ENCODE data around the gene GUCY1A1.

Gene GUCY1A1

DNA sequence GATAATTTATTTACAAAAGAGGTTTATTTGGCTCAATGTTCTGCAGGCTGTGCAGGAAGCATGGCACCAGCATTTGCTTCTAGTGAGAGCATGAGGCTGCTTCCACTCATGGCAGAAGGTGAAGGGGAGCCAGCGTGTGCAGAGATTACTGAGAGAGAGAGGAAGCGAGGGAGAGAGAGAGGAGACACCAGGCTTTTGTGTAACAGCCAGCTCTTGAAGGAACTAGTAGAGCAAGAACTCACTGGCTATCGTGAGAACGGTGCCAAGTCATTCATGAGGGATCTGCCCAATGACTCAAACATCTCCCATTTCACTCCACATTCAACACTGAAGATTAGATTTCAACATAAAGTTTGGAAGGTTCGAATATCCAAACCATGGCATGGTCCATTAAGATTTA lies 12.7 kb downstream of the GUCY1A1 start:
- H3K79me2 ChIP-seq (ENCODE audit: insufficient read depth, low read length): no peaks in the 10 kb centered on the region

DNA sequence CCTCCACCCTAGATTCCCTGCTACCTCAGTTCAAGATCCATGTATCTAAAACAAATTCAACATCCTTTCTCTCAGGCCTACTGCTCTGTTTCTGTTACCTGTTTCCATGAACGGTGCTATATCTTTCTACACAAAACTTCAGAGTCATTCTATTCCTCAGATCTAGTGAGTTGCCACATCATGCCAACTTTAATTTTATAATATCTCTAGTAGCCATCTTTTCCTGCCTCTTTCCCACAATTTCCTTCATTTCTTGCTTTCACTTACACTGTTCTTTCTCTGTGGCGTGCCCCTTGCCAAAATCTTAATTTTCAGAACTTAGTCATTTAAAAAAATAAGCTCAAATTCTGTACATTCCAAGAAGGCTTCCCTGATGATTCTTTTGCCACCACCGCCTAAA lies 15.2 kb downstream of the GUCY1A1 start:
- H3K9me2 ChIP-seq (ENCODE audit: low read depth, low read length): no peaks in the 10 kb centered on the region
- no peaks in the 10 kb centered on the region for H3K79me2 ChIP-seq (ENCODE audit: insufficient read depth, low read length)
- H3K9me3 ChIP-seq (ENCODE audit: low read length): no peaks in the 10 kb centered on the region
- no peaks in the 10 kb centered on the region for H3F3A ChIP-seq (ENCODE audit: insufficient read depth, low read length)
- no peaks in the 10 kb centered on the region for H3K36me3 ChIP-seq (ENCODE audit: insufficient read depth, low read length)
- H3K4me2 ChIP-seq (ENCODE audit: low read length): no peak overlapping the region
- no peaks in the 10 kb centered on the region for H4K20me1 ChIP-seq (ENCODE audit: insufficient read depth, low read length)
- H3K4me1 ChIP-seq (ENCODE audit: insufficient read depth, low read length, severe bottlenecking): no peaks in the 10 kb centered on the region
- H3K9ac ChIP-seq (ENCODE audit: low read length): no peak overlapping the region
- no peak overlapping the region for H3K27ac ChIP-seq (ENCODE audit: low read depth, low read length, poor library complexity, severe bottlenecking)
- H3K27me3 ChIP-seq (ENCODE audit: insufficient read depth, low read length): no peaks in the 10 kb centered on the region
- H3K4me3 ChIP-seq (ENCODE audit: low read depth, low read length, poor library complexity, severe bottlenecking): no peak overlapping the region
- H2AFZ ChIP-seq (ENCODE audit: low read length): no peak overlapping the region
- no peak for TF ChIP-seq EZH2 (IDR thresholded peaks at IDR 0.05; ENCODE audit: borderline replicate concordance, low read length)
- TF ChIP-seq, protein P1, sequence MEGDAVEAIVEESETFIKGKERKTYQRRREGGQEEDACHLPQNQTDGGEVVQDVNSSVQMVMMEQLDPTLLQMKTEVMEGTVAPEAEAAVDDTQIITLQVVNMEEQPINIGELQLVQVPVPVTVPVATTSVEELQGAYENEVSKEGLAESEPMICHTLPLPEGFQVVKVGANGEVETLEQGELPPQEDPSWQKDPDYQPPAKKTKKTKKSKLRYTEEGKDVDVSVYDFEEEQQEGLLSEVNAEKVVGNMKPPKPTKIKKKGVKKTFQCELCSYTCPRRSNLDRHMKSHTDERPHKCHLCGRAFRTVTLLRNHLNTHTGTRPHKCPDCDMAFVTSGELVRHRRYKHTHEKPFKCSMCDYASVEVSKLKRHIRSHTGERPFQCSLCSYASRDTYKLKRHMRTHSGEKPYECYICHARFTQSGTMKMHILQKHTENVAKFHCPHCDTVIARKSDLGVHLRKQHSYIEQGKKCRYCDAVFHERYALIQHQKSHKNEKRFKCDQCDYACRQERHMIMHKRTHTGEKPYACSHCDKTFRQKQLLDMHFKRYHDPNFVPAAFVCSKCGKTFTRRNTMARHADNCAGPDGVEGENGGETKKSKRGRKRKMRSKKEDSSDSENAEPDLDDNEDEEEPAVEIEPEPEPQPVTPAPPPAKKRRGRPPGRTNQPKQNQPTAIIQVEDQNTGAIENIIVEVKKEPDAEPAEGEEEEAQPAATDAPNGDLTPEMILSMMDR (IDR thresholded peaks at IDR 0.05; ENCODE audit: low read length): no peak

More for the DNA sequence above, 12.7 kb downstream of the GUCY1A1 start:
- TF ChIP-seq, protein P1 (IDR thresholded peaks at IDR 0.05; ENCODE audit: low read length): no peak
- no peak for TF ChIP-seq EZH2 (IDR thresholded peaks at IDR 0.05; ENCODE audit: borderline replicate concordance, low read length)
- H3K9me2 ChIP-seq (ENCODE audit: low read depth, low read length): no peaks in the 10 kb centered on the region
- no peak overlapping the region for H3K27ac ChIP-seq (ENCODE audit: low read depth, low read length, poor library complexity, severe bottlenecking)
- no peak overlapping the region for H3K4me2 ChIP-seq (ENCODE audit: low read length)
- no peak overlapping the region for H3K4me3 ChIP-seq (ENCODE audit: low read depth, low read length, poor library complexity, severe bottlenecking)
- no peaks in the 10 kb centered on the region for H3K36me3 ChIP-seq (ENCODE audit: insufficient read depth, low read length)
- H3K9me3 ChIP-seq (ENCODE audit: low read length): no peaks in the 10 kb centered on the region
- H2AFZ ChIP-seq (ENCODE audit: low read length): no peak overlapping the region
- H4K20me1 ChIP-seq (ENCODE audit: insufficient read depth, low read length): no peaks in the 10 kb centered on the region
- no peak overlapping the region for H3K9ac ChIP-seq (ENCODE audit: low read length)
- H3F3A ChIP-seq (ENCODE audit: insufficient read depth, low read length): no peaks in the 10 kb centered on the region
- no peaks in the 10 kb centered on the region for H3K27me3 ChIP-seq (ENCODE audit: insufficient read depth, low read length)
- H3K4me1 ChIP-seq (ENCODE audit: insufficient read depth, low read length, severe bottlenecking): no peaks in the 10 kb centered on the region

DNA sequence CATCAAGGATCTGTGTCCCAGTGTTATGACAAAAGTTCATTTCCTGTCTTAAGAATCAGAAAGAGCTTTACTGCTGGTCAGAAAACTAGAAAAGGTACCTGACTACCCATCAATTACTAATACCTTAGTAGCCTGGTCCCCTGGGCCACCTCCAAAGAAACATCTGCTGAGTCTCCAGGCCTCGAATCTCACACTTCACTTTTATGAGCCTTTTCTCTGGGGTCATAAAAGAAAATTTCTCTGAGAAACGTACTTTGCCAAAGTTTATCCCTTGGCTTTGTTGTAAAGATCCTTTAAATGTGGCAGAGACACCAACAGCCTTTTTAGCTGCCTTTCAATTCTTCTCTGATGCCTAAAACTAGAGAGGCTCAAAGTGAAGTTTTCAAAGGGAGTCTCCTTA lies 17.8 kb downstream of the GUCY1A1 start:
- Histone ChIP-seq H3K36me3 (ENCODE audit: insufficient read depth, low read length) (no peaks in the 10 kb centered on the region), H3K9me2 (ENCODE audit: low read depth, low read length) (no peaks in the 10 kb centered on the region), H3K27ac (ENCODE audit: low read depth, low read length, poor library complexity, severe bottlenecking) (no peak overlapping the region), H4K20me1 (ENCODE audit: insufficient read depth, low read length) (no peaks in the 10 kb centered on the region), H3K4me2 (ENCODE audit: low read length) (no peak overlapping the region), H2AFZ (ENCODE audit: low read length) (no peak overlapping the region), H3K4me1 (ENCODE audit: insufficient read depth, low read length, severe bottlenecking) (no peaks in the 10 kb centered on the region), H3K27me3 (ENCODE audit: insufficient read depth, low read length) (no peaks in the 10 kb centered on the region), H3K9ac (ENCODE audit: low read length) (no peak overlapping the region), H3K4me3 (ENCODE audit: low read depth, low read length, poor library complexity, severe bottlenecking) (no peak overlapping the region), H3K9me3 (ENCODE audit: low read length) (no peaks in the 10 kb centered on the region), H3K79me2 (ENCODE audit: insufficient read depth, low read length) (no peaks in the 10 kb centered on the region), H3F3A (ENCODE audit: insufficient read depth, low read length) (no peaks in the 10 kb centered on the region)
- no peak for TF ChIP-seq EZH2 (IDR thresholded peaks at IDR 0.05; ENCODE audit: borderline replicate concordance, low read length)
- TF ChIP-seq, protein P1 (IDR thresholded peaks at IDR 0.05; ENCODE audit: low read length): no peak
